ENCODE results near the gene AMH.

AMH gene

DNA sequence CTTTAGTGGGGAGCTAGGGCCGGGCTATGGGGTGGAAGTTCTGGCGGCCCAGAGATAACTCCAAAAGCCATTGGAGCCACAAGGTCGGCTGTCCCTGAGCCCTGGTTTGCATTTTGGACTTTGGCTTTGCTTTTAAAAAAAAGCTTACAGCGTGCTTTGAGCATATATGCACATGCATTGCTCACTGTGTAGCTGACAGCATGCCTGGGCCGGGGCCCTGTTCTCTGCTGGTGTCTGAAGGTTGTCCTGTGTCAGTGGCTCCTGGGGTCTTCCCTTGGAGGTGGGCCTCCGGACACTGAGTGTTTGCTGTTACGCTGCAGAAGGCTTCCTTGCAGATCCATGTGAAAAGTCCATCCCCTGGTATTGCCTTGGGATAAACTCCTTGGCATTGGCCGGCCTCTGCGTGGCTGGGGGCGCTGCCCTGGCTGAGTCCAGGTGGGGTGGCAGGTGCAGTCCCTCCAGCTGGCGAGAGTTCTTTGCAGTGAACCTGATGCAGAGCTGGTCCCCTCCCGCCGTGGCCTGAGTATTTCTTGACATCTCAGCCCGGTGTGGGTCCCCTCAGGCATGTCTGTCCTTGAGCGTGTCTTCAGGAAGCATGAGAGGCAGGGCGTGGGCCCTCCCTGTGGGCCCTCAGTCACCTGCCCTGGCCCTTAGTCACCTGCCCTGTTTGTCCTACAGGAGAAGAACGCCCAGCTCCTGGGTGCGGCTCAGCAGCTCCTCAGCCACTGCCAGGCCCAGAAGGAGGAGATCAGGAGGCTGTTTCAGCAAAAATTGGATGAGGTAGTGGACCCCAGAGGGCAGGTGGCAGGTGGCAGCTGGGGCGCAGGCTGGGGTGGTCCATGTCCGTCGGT lies 36.0 kb upstream of the AMH start:
- DNase-seq, result no peak
- H3K9ac ChIP-seq (ENCODE audit: low read length), result peak overlapping the region; percentile 29
- 96% methylated on average over 21 of the region's 21 CpGs for WGBS

DNA sequence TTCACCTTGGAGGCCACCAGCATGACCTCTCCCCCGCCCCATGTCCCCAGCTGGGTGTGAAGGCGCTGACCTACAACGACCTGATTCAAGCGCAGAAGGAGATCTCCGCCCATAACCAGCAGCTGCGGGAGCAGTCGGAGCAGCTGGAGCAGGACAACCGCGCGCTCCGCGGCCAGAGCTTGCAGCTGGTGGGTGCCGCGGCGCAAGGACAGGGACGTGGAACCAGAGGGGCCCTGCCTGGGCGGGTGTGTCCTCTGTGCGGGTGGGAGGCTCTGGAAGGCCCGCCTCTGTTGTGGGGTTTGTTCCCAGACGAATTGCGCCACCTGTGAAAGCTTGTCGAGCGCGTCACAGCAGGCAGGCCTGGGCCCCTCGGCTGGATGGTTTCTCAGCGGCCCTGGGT lies 35.3 kb upstream of the AMH start:
- no peak overlapping the region for H3K4ac ChIP-seq (ENCODE audit: low read depth in 1 of 2, low read length in 2 of 2)
- H3K36me3 ChIP-seq (ENCODE audit: control insufficient read depth in 1 of 2, insufficient read depth in 2 of 2, low read depth in 1 of 2, low read length in 2 of 2), result peaks cover 89 to 90% of the 10 kb centered on the region in 2 experiments
- H2BK5ac ChIP-seq (ENCODE audit: low read depth, low read length, poor library complexity, severe bottlenecking), result no peak overlapping the region
- no peak overlapping the region for H3K18ac ChIP-seq (ENCODE audit: low read depth in 1 of 2, low read length in 2 of 2)
- no peak overlapping the region for H2AK5ac ChIP-seq (ENCODE audit: low read length, severe bottlenecking)
- peaks cover 57% of the 10 kb centered on the region for H3K79me1 ChIP-seq (replicated peaks; ENCODE audit: low read length, poor library complexity, severe bottlenecking)
- no peak overlapping the region for H3K4me3 ChIP-seq (ENCODE audit: insufficient read depth in 1 of 2, low read depth in 1 of 2, low read length in 2 of 2)
- no peak overlapping the region for H2BK12ac ChIP-seq (ENCODE audit: low read length in 2 of 2)
- H3K4me2 ChIP-seq (ENCODE audit: low read length, poor library complexity, severe bottlenecking), result no peak overlapping the region
- no peak overlapping the region for H3K27ac ChIP-seq (ENCODE audit: low read length, poor library complexity, severe bottlenecking)
- no peak overlapping the region for H3K9ac ChIP-seq (ENCODE audit: low read length)
- H4K91ac ChIP-seq (ENCODE audit: low read length), result no peak overlapping the region
- DNase-seq, result no peak
- H3K9me3 ChIP-seq (ENCODE audit: control insufficient read depth, low read length), result no peaks in the 10 kb centered on the region
- WGBS, result 90% methylated on average over 26 of the region's 26 CpGs
- H2BK120ac ChIP-seq (ENCODE audit: low read depth, low read length), result no peak overlapping the region
- no peak overlapping the region for H3K14ac ChIP-seq (ENCODE audit: low read length in 2 of 2)
- H2AFZ ChIP-seq (ENCODE audit: low read depth, low read length), result no peak overlapping the region
- H3K4me1 ChIP-seq (ENCODE audit: control insufficient read depth, insufficient read depth, low read depth, low read length), result peaks cover 19% of the 10 kb centered on the region
- H3K23ac ChIP-seq (ENCODE audit: low read length in 2 of 2), result no peak overlapping the region
- H3K27me3 ChIP-seq (ENCODE audit: control insufficient read depth in 1 of 2, insufficient read depth in 1 of 2, low read length in 2 of 2), result no peaks in the 10 kb centered on the region
- no peak overlapping the region for H2BK15ac ChIP-seq (ENCODE audit: low read depth, poor library complexity, severe bottlenecking)
- no peak overlapping the region for H4K8ac ChIP-seq (ENCODE audit: low read length)

More for the DNA sequence above, 36.0 kb upstream of the AMH start:
- Histone ChIP-seq H2BK15ac (ENCODE audit: low read depth, poor library complexity, severe bottlenecking) (no peak overlapping the region), H4K91ac (ENCODE audit: low read length) (no peak overlapping the region), H2BK5ac (ENCODE audit: low read depth, low read length, poor library complexity, severe bottlenecking) (no peak overlapping the region), H3K27ac (ENCODE audit: low read length, poor library complexity, severe bottlenecking) (no peak overlapping the region), H2AK5ac (ENCODE audit: low read length, severe bottlenecking) (no peak overlapping the region), H3K23ac (ENCODE audit: low read length in 2 of 2) (no peak overlapping the region), H3K79me1 (replicated peaks; ENCODE audit: low read length, poor library complexity, severe bottlenecking) (peaks cover 58% of the 10 kb centered on the region), H3K9me3 (ENCODE audit: control insufficient read depth, low read length) (no peaks in the 10 kb centered on the region), H3K36me3 (ENCODE audit: control insufficient read depth in 1 of 2, insufficient read depth in 2 of 2, low read depth in 1 of 2, low read length in 2 of 2) (peaks cover 85 to 91% of the 10 kb centered on the region in 2 experiments), H2AFZ (ENCODE audit: low read depth, low read length) (no peak overlapping the region), H3K14ac (ENCODE audit: low read length in 2 of 2) (no peak overlapping the region), H3K4me3 (ENCODE audit: insufficient read depth in 1 of 2, low read depth in 1 of 2, low read length in 2 of 2) (no peak overlapping the region), H3K4ac (ENCODE audit: low read depth in 1 of 2, low read length in 2 of 2) (no peak overlapping the region), H3K4me2 (ENCODE audit: low read length, poor library complexity, severe bottlenecking) (no peak overlapping the region), H3K4me1 (ENCODE audit: control insufficient read depth, insufficient read depth, low read depth, low read length) (peaks cover 25% of the 10 kb centered on the region), H4K8ac (ENCODE audit: low read length) (no peak overlapping the region), H2BK120ac (ENCODE audit: low read depth, low read length) (no peak overlapping the region), H3K27me3 (ENCODE audit: control insufficient read depth in 1 of 2, insufficient read depth in 1 of 2, low read length in 2 of 2) (no peaks in the 10 kb centered on the region), H2BK12ac (ENCODE audit: low read length in 2 of 2) (no peak overlapping the region), H3K18ac (ENCODE audit: low read depth in 1 of 2, low read length in 2 of 2) (no peak overlapping the region)

DNA sequence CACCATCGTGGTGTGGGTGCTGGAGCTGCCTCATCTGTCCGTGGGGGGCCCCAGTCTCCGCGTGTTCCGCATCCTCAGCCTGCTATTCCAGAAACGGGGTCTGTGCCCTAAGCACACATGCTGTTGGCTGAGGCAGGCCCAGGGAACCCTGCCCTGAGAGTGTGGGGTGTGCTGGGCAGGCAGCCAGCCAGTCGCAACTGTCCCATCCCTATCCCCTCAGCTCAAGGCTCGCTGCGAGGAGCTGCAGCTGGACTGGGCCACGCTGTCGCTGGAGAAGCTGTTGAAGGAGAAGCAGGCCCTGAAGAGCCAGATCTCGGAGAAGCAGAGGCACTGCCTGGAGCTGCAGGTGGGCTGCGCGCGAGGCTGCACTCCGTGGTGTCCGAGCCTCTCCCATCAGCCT lies 34.9 kb upstream of the AMH start:
- Histone ChIP-seq H3K4ac (ENCODE audit: low read depth in 1 of 2, low read length in 2 of 2) (no peak overlapping the region), H3K4me3 (ENCODE audit: insufficient read depth in 1 of 2, low read depth in 1 of 2, low read length in 2 of 2) (no peak overlapping the region), H3K36me3 (ENCODE audit: control insufficient read depth in 1 of 2, insufficient read depth in 2 of 2, low read depth in 1 of 2, low read length in 2 of 2) (peaks cover 93 to 94% of the 10 kb centered on the region in 2 experiments), H3K79me1 (replicated peaks; ENCODE audit: low read length, poor library complexity, severe bottlenecking) (peaks cover 59% of the 10 kb centered on the region), H3K27ac (ENCODE audit: low read length, poor library complexity, severe bottlenecking) (no peak overlapping the region), H2AK5ac (ENCODE audit: low read length, severe bottlenecking) (no peak overlapping the region), H3K4me1 (ENCODE audit: control insufficient read depth, insufficient read depth, low read depth, low read length) (peaks cover 17% of the 10 kb centered on the region), H3K9ac (ENCODE audit: low read length) (no peak overlapping the region), H4K8ac (ENCODE audit: low read length) (no peak overlapping the region), H2AFZ (ENCODE audit: low read depth, low read length) (no peak overlapping the region), H3K14ac (ENCODE audit: low read length in 2 of 2) (no peak overlapping the region), H3K27me3 (ENCODE audit: control insufficient read depth in 1 of 2, insufficient read depth in 1 of 2, low read length in 2 of 2) (no peaks in the 10 kb centered on the region), H3K9me3 (ENCODE audit: control insufficient read depth, low read length) (no peaks in the 10 kb centered on the region), H4K91ac (ENCODE audit: low read length) (no peak overlapping the region), H3K18ac (ENCODE audit: low read depth in 1 of 2, low read length in 2 of 2) (no peak overlapping the region), H2BK15ac (ENCODE audit: low read depth, poor library complexity, severe bottlenecking) (no peak overlapping the region), H3K23ac (ENCODE audit: low read length in 2 of 2) (no peak overlapping the region), H2BK120ac (ENCODE audit: low read depth, low read length) (no peak overlapping the region), H2BK5ac (ENCODE audit: low read depth, low read length, poor library complexity, severe bottlenecking) (no peak overlapping the region), H3K4me2 (ENCODE audit: low read length, poor library complexity, severe bottlenecking) (no peak overlapping the region), H2BK12ac (ENCODE audit: low read length in 2 of 2) (no peak overlapping the region)
- DNase-seq, result no peak
- WGBS, result 94% methylated on average over 13 of the region's 17 CpGs

DNA sequence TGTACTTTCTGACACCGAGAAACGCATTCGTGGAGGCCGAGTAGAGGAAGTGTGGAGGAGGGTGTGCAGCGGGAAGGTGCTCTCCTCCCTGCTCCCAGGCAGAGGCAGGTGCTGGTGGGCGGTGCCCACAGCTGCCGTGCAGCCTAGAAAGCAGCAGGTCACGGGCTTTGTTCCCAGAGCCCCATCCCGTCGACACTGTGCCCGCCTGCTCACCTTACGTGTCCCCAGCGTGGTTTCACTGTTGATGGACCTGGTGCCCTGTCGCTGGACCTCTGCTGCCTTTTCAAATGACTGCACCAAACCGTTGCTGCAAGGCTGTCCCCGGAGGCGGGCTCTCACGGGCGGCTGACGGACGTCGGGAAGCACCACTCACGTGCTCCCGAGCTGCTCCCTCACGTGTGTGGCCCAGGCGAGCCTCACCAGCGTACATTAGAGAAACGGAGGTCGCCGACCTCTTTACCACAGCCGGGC lies 33.8 kb upstream of the AMH start:
- Histone ChIP-seq H2BK120ac (ENCODE audit: low read depth, low read length) (no peak overlapping the region), H3K4ac (ENCODE audit: low read depth in 1 of 2, low read length in 2 of 2) (no peak overlapping the region), H4K91ac (ENCODE audit: low read length) (no peak overlapping the region), H3K9me3 (ENCODE audit: control insufficient read depth, low read length) (no peaks in the 10 kb centered on the region), H2AFZ (ENCODE audit: low read depth, low read length) (no peak overlapping the region), H3K79me1 (replicated peaks; ENCODE audit: low read length, poor library complexity, severe bottlenecking) (peaks cover 56% of the 10 kb centered on the region), H3K36me3 (ENCODE audit: control insufficient read depth in 1 of 2, insufficient read depth in 2 of 2, low read depth in 1 of 2, low read length in 2 of 2) (peaks cover 94 to 95% of the 10 kb centered on the region in 2 experiments), H2AK5ac (ENCODE audit: low read length, severe bottlenecking) (no peak overlapping the region), H3K4me3 (ENCODE audit: insufficient read depth in 1 of 2, low read depth in 1 of 2, low read length in 2 of 2) (no peak overlapping the region), H3K4me2 (ENCODE audit: low read length, poor library complexity, severe bottlenecking) (no peak overlapping the region), H3K18ac (ENCODE audit: low read depth in 1 of 2, low read length in 2 of 2) (no peak overlapping the region), H2BK12ac (ENCODE audit: low read length in 2 of 2) (no peak overlapping the region), H3K14ac (ENCODE audit: low read length in 2 of 2) (no peak overlapping the region), H3K23ac (ENCODE audit: low read length in 2 of 2) (no peak overlapping the region), H3K9ac (ENCODE audit: low read length) (no peak overlapping the region), H2BK15ac (ENCODE audit: low read depth, poor library complexity, severe bottlenecking) (no peak overlapping the region), H2BK5ac (ENCODE audit: low read depth, low read length, poor library complexity, severe bottlenecking) (no peak overlapping the region), H4K8ac (ENCODE audit: low read length) (no peak overlapping the region), H3K27ac (ENCODE audit: low read length, poor library complexity, severe bottlenecking) (no peak overlapping the region), H3K27me3 (ENCODE audit: control insufficient read depth in 1 of 2, insufficient read depth in 1 of 2, low read length in 2 of 2) (no peaks in the 10 kb centered on the region), H3K4me1 (ENCODE audit: control insufficient read depth, insufficient read depth, low read depth, low read length) (peaks cover 18% of the 10 kb centered on the region)
- DNase-seq, result no peak
- 84% methylated on average over 31 of the region's 31 CpGs for WGBS

Measured in mesenchymal stem cell (in vitro differentiated cells and primary cell).